CD4-positive, CD25-positive, alpha-beta regulatory T cell (primary cell): ENCODE data around the gene C2orf92. TPM values are rescaled to one million over a fixed set of nuclear protein-coding genes. Genes with fewer than 3 reads are reported as not detected.
"Not testable (repeated sequence)": the region's sequence is repeated elsewhere in the genome, so short reads cannot be mapped to it uniquely, and the experiment has no call there.

Experiments used
- ATAC-seq, 2 donors: fragments of 150-1000 bp; cut with Tn5 transposase; one replicate each; pipeline ENCODE4 v1.10.0; 2021; ENCODE audit warnings: low read depth in 2 of 2, moderate number of reproducible peaks in 2 of 2, moderate library complexity in 1 of 2
- DNase-seq, 3 donors: peaks; one replicate each; pipeline versions ENCODE4 v3.0.0 to v3.0.0-alpha.2; 2012 to 2022; ENCODE audit warnings: mixed read lengths in 1 of 3
- H3K27ac ChIP-seq: one replicate; pipeline ENCODE4 v1.7.0; 2013; ENCODE audit warnings: mild to moderate bottlenecking, low read length; ENCODE audit not compliant: insufficient read depth, poor library complexity, severe bottlenecking
- H3K27me3 ChIP-seq: one replicate; pipeline ENCODE4 v1.7.0; 2013; ENCODE audit warnings: low read length; ENCODE audit not compliant: control insufficient read depth, insufficient read depth
- H3K36me3 ChIP-seq: one replicate; pipeline ENCODE4 v1.7.0; 2013; ENCODE audit warnings: mild to moderate bottlenecking, low read length, moderate library complexity; ENCODE audit not compliant: control insufficient read depth, insufficient read depth
- H3K4me1 ChIP-seq: 2 replicates; pipeline ENCODE4 v1.7.0; 2013; ENCODE audit warnings: mild to moderate bottlenecking, low read length; ENCODE audit not compliant: insufficient read depth, control insufficient read depth, poor library complexity, severe bottlenecking
- H3K4me3 ChIP-seq: one replicate; pipeline ENCODE4 v1.7.0; 2013; ENCODE audit warnings: low read depth, mild to moderate bottlenecking, low read length, moderate library complexity
- H3K9me3 ChIP-seq, 2 experiments: 1 replicate in 1 of 2; 2 replicates in 1 of 2; pipeline ENCODE4 v1.7.0; 2013; ENCODE audit warnings: low read length in 2 of 2, mild to moderate bottlenecking in 1 of 2, moderate library complexity in 1 of 2; ENCODE audit not compliant: control insufficient read depth in 2 of 2
- H3K27ac Mint-ChIP-seq, 3 donors: one replicate each; pipeline ENCODE4 v1.8.0; 2020 to 2022; ENCODE audit warnings: mild to moderate bottlenecking in 3 of 3, mixed read lengths in 3 of 3, moderate library complexity in 2 of 3
- H3K27me3 Mint-ChIP-seq: one replicate; pipeline ENCODE4 v1.8.0; 2022; ENCODE audit warnings: mild to moderate bottlenecking, mixed read lengths
- H3K36me3 Mint-ChIP-seq: one replicate; pipeline ENCODE4 v1.8.0; 2020; ENCODE audit warnings: mixed read lengths
- H3K4me1 Mint-ChIP-seq, 4 donors: one replicate each; pipeline ENCODE4 v1.8.0; 2020 to 2022; ENCODE audit warnings: mixed read lengths in 4 of 4, mild to moderate bottlenecking in 1 of 4
- H3K4me3 Mint-ChIP-seq, 4 donors: one replicate each; pipeline ENCODE4 v1.8.0; 2020 to 2022; ENCODE audit warnings: mild to moderate bottlenecking in 4 of 4, mixed read lengths in 4 of 4, moderate library complexity in 3 of 4
- H3K9me3 Mint-ChIP-seq, 7 donors: one replicate each; pipeline ENCODE4 v1.8.0; 2020 to 2022; ENCODE audit warnings: mixed read lengths in 7 of 7, mild to moderate bottlenecking in 3 of 7, moderate library complexity in 2 of 7
- polyA plus RNA-seq, 4 donors: library from polyadenylated mRNA; unstranded; fragments of 300-500 nt; fragmentation: Illumina TruSeq; gene quantifications; one replicate each; pipeline ENCODE4 v1.2.3, GENCODE V29; 2021
- total RNA-seq: library from RNA; stranded (reverse); gene quantifications from one replicate; pipeline ENCODE4 v1.2.3, GENCODE V29; 2022

C2orf92 gene
- total and polyA plus RNA-seq, 5 donors from 2014 or later, result 0.61 to 20.4 TPM; not detected in 3

DNA sequence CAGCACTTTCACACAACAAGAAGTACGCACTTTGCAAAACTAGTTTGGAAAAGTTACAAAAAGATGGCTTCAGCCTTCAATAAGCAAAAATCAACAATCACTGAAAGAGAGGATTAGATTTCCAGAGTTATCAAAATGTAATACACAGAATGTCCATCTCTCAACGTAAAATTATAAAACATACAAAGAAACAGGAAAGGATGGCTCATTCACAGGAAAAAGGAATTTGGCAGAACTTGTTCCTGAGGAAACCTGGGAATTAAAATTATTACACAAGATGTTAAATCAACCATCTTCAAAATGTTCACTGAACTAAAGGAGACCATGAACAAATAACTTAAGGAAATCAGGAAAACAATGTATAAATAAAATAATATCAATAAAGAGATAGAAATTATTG is 8.0 kb downstream of the C2orf92 start:
- Mint-ChIP-seq H3K36me3 (peaks cover 5% of the 10 kb centered on the region), H3K27me3 (peaks cover 4% of the 10 kb centered on the region), H3K4me3 (no peak overlapping the region), H3K27ac (no peak overlapping the region), H3K4me1 (peaks cover 0 to 5% (median 2%) of the 10 kb centered on the region in 4 donors), H3K9me3 (peaks cover 0 to 1% (median 0%) of the 10 kb centered on the region in 7 donors)
- Histone ChIP-seq H3K9me3 (no peaks in the 10 kb centered on the region), H3K36me3 (no peaks in the 10 kb centered on the region), H3K27me3 (no peaks in the 10 kb centered on the region), H3K4me1 (no peaks in the 10 kb centered on the region), H3K4me3 (no peak overlapping the region), H3K27ac (no peak overlapping the region)
- ATAC-seq (no peak), DNase-seq (no peak)

DNA sequence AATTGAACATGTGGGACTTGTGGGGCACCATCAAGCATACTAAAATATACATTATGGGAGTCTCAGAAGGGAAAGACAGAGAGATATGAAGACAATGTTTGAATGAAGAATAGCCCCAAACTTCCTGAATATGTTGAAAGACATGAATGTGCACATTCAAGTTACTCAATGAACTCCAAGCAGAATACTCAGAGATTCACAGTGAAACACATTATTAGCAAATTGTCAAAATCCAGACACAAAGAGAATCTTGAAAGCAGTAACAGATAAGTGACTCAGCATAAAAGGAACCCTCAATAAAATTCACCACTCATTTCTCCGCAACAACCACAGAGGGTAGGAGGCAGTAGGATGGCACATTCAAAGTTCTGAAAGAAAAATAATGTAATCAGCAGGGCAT is 8.8 kb downstream of the C2orf92 start:
- Histone ChIP-seq H3K4me1 (no peaks in the 10 kb centered on the region), H3K27ac (no peak overlapping the region), H3K36me3 (no peaks in the 10 kb centered on the region), H3K27me3 (no peaks in the 10 kb centered on the region), H3K9me3 (no peaks in the 10 kb centered on the region), H3K4me3 (no peak overlapping the region)
- ATAC-seq (no peak), DNase-seq (no peak)
- Mint-ChIP-seq H3K36me3 (peaks cover 5% of the 10 kb centered on the region), H3K9me3 (peaks cover 0 to 1% (median 0%) of the 10 kb centered on the region in 7 donors), H3K4me1 (peaks cover 0 to 5% (median 2%) of the 10 kb centered on the region in 4 donors), H3K27me3 (peaks cover 6% of the 10 kb centered on the region), H3K4me3 (no peak overlapping the region), H3K27ac (peak overlapping the region in 1 of 3 donors; percentile 6)

DNA sequence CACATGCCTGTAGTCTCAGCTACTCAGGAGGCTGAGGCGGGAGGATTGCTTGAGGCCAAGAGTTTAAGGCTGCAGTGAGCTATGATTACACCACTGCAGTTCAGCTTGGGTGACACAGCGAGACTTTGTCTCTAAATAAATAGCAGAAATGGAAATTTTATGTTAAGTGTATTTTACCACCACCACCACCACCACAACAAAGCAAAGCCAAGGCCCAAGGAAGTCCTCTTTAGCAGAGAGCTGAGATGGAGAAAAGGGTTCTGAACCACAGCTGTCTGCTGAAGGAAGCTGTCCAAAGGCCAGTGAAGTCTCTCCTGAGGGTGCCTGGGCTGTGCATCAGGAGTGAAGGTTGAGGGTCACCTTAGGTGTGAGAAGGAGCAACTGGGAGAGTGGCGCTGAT is 17.7 kb downstream of the C2orf92 start:
- H3K36me3 ChIP-seq, H3K9me3 Mint-ChIP-seq, H3K4me3 Mint-ChIP-seq, H3K36me3 Mint-ChIP-seq, H3K27ac ChIP-seq, H3K27ac Mint-ChIP-seq, H3K9me3 ChIP-seq, H3K4me3 ChIP-seq, ATAC-seq, H3K27me3 Mint-ChIP-seq, H3K4me1 ChIP-seq, H3K27me3 ChIP-seq: not testable (repeated sequence)
- peaks cover 5 to 16% (median 11%) of the 10 kb centered on the region in 4 donors for H3K4me1 Mint-ChIP-seq
- DNase-seq, result peak in 1 of 3 donors; percentile 52

DNA sequence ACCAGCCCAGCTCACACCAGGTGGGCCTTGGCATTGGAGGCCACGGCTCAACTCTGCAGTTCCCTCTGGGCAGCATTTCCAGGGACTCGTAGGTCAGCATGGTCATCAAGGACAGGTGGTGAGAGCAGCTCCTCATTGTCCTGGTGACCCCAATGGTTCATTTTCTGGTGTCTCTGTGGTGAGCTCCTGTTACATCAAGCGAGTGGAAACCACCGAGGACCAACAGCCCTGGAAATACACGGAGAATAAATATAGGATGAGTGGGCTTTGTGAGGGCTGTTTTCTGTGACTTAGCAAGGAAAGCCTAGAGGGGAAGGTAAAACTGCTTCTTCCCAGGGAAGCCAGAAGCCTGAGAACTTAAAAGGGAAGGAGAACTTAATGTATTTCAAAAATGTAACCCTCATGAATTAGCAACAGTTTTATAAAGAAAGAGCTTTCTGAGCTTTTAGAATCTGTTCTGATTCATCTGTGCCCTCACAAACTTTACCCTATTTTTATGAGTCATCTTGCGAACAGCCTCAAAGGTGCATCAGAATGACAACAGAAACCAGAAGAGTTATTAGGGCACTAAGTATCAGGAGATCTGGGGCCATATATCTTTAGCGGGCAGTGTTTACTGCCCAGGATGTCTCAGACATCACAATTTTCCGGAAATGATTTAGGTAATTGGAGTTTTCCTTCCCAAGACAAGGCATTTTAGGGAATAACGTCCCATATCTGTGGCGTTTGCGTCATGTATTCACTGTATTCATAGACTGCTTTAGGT is 18.7 kb downstream of the C2orf92 start:
- H3K27me3 Mint-ChIP-seq, result no peaks in the 10 kb centered on the region
- DNase-seq (peak in 1 of 3 donors; percentile 70), ATAC-seq (peak; percentile 71 to 74)

DNA sequence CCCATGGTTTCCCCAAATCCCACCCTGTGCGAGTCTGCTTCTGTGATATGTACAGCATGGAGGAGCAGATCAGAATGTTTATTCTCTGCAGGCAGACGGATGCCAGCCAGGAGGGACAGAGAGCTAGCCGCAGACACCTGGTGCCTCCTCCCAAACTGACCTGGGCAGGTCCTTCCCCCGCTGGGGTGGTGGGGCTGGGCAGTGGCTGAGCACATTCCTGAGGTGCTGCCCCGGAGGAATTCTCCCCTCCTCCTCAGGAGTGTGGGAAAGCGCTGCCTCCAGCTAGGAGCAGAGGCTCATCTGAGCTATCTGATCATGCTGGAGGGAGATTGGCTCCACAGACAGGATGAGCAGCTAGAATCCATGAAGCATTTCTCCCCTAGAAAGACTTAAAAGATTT is 21.7 kb downstream of the C2orf92 start:
- H3K27ac Mint-ChIP-seq, result no peak overlapping the region
- no peak for DNase-seq
- no peaks in the 10 kb centered on the region for H3K9me3 Mint-ChIP-seq
- Histone ChIP-seq H3K9me3 (no peaks in the 10 kb centered on the region), H3K27me3 (no peaks in the 10 kb centered on the region), H3K4me3 (no peak overlapping the region), H3K4me1 (peaks cover 3% of the 10 kb centered on the region), H3K27ac (no peak overlapping the region), H3K36me3 (no peaks in the 10 kb centered on the region)
- peaks cover 5 to 24% (median 15%) of the 10 kb centered on the region in 4 donors for H3K4me1 Mint-ChIP-seq
- H3K27me3 Mint-ChIP-seq, result peaks cover 4% of the 10 kb centered on the region
- H3K36me3 Mint-ChIP-seq, result no peaks in the 10 kb centered on the region
- no peak overlapping the region for H3K4me3 Mint-ChIP-seq
- ATAC-seq, result no peak

More for the DNA sequence above, 18.7 kb downstream of the C2orf92 start:
- H3K9me3 ChIP-seq, result no peaks in the 10 kb centered on the region
- H3K4me3 ChIP-seq, result peak overlapping the region; percentile 37
- H3K36me3 Mint-ChIP-seq, result no peaks in the 10 kb centered on the region
- H3K9me3 Mint-ChIP-seq, result no peaks in the 10 kb centered on the region
- peak overlapping the region; percentile 35 for H3K27ac ChIP-seq
- H3K4me1 Mint-ChIP-seq, result peaks cover 5 to 16% (median 13%) of the 10 kb centered on the region in 4 donors
- no peaks in the 10 kb centered on the region for H3K27me3 ChIP-seq
- H3K27ac Mint-ChIP-seq, result peak overlapping the region; percentile 2 to 74 (median 60)
- H3K4me1 ChIP-seq, result peaks cover 3% of the 10 kb centered on the region
- H3K36me3 ChIP-seq, result no peaks in the 10 kb centered on the region
- peak overlapping the region in 1 of 4 donors; percentile 68 for H3K4me3 Mint-ChIP-seq

DNA sequence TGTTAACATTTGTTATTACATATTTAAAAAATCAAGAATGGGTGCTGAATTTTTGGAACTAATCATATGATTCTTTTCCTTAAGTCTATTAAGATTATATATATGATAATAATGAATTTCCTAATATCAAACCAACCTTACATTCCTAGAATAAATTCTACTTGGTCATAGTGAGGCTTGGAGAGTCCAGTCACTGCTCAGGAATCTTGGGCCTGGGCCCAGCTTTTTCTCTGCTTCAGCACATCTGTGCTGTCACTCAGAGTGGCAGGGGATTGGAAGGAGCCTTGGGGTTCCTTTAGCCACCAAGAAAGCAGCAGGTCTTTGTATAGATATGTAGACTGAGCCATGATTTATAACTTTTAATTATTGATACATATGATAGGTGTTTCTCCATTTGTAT is 24.0 kb downstream of the C2orf92 start:
- Mint-ChIP-seq H3K4me1 (peaks cover 9 to 21% (median 13%) of the 10 kb centered on the region in 4 donors), H3K27ac (no peak overlapping the region), H3K9me3 (no peaks in the 10 kb centered on the region), H3K36me3 (no peaks in the 10 kb centered on the region), H3K4me3 (no peak overlapping the region), H3K27me3 (peaks cover 9% of the 10 kb centered on the region)
- ATAC-seq (no peak), DNase-seq (no peak)
- H3K9me3 ChIP-seq, result no peaks in the 10 kb centered on the region
- H3K27ac ChIP-seq, result no peak overlapping the region
- no peaks in the 10 kb centered on the region for H3K36me3 ChIP-seq
- H3K27me3 ChIP-seq, result no peaks in the 10 kb centered on the region
- no peak overlapping the region for H3K4me3 ChIP-seq
- peaks cover 6% of the 10 kb centered on the region for H3K4me1 ChIP-seq

DNA sequence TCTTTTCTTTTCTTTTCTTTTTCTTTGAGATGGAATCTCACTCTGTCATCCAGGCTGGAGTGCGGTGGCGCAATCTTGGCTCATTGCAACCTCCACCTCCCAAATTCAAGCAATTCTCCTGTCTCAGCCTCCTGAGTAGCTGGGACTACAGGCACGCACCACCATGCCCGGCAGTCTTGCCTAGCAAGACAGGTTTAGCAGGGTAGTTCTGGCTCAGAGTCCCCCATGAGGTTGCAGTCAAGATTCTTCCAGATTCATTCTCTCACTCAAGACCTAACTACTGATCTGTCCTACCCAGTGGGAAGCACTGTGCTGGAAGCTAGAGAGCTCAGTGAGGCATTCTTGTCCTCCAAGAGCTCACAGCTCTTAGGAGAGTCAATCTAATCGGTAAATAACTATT is 26.2 kb downstream of the C2orf92 start:
- Histone ChIP-seq H3K27me3 (no peaks in the 10 kb centered on the region), H3K4me1 (peaks cover 4% of the 10 kb centered on the region), H3K36me3 (no peaks in the 10 kb centered on the region), H3K27ac (no peak overlapping the region), H3K9me3 (no peaks in the 10 kb centered on the region), H3K4me3 (no peak overlapping the region)
- Mint-ChIP-seq H3K36me3 (no peaks in the 10 kb centered on the region), H3K4me1 (peaks cover 6 to 25% (median 10%) of the 10 kb centered on the region in 4 donors), H3K4me3 (no peak overlapping the region), H3K27ac (no peak overlapping the region), H3K9me3 (no peaks in the 10 kb centered on the region), H3K27me3 (peaks cover 15% of the 10 kb centered on the region)
- DNase-seq (no peak), ATAC-seq (no peak)
